K562 (cell line): Measurements from ENCODE around the gene TMEM184C. TPM values are rescaled to one million over a fixed set of nuclear protein-coding genes. Genes with fewer than 3 reads are reported as not detected.

Source experiments
- ATF1 ChIP-seq, 2 experiments: fragments of 450-650 bp in 1 of 2; IDR thresholded peaks; 2 replicates each; pipeline ENCODE4 v1.6.1; 2016; ENCODE audit warnings: missing compliant biosample characterization in 1 of 2, missing genetic modification characterization in 1 of 2
- ERF ChIP-seq: fragments of 450-650 bp; formaldehyde crosslinking; IDR thresholded peaks from 2 replicates; pipeline ENCODE4 v1.4.0; 2020; ENCODE audit warnings: mild to moderate bottlenecking, mixed read lengths
- MBD1 ChIP-seq: fragments of 250-450 bp; sonication (Bioruptor Pico); IDR thresholded peaks from 2 replicates; pipeline ENCODE4 v1.8.0; 2022; ENCODE audit warnings: inconsistent platforms
- NR0B1 ChIP-seq: fragments of 450-650 bp; IDR thresholded peaks from one replicate; pipeline ENCODE4 v1.6.1; 2018; ENCODE audit warnings: mild to moderate bottlenecking, moderate library complexity; ENCODE audit not compliant: partially characterized antibody
- RBBP5 ChIP-seq: fragments of 200-600 bp; sonication (generic); IDR thresholded peaks from 2 replicates; pipeline ENCODE4 v1.6.1; 2012; ENCODE audit warnings: borderline replicate concordance, mild to moderate bottlenecking, low read length, control low read depth, inconsistent platforms; ENCODE audit not compliant: insufficient read depth, poor library complexity, severe bottlenecking
- SLC30A9 ChIP-seq: fragments of 250-450 bp; sonication (Bioruptor Pico); IDR thresholded peaks from 2 replicates; pipeline ENCODE4 v1.8.0; 2022; ENCODE audit warnings: mild to moderate bottlenecking, moderate library complexity
- SMARCB1 ChIP-seq: IDR thresholded peaks from 2 replicates; pipeline ENCODE4 v1.6.1; 2011; ENCODE audit warnings: improper control_type of control experiment, low read depth; ENCODE audit not compliant: insufficient read length
- ZBTB7A ChIP-seq: IDR thresholded peaks from 2 replicates; pipeline ENCODE4 v1.6.1; 2011; ENCODE audit warnings: low read depth, mild to moderate bottlenecking, low read length, moderate library complexity, borderline replicate concordance; ENCODE audit not compliant: control insufficient read depth
- ZHX1 ChIP-seq: fragments of 150-350 bp; conservative IDR thresholded peaks from 2 replicates; pipeline ENCODE4 v1.6.1; 2014; ENCODE audit warnings: low read length
- ZNF197 ChIP-seq: fragments of 200-800 bp; sonication (Bioruptor generic); IDR thresholded peaks from 2 replicates; pipeline ENCODE4 v1.6.1; 2016; ENCODE audit warnings: low read depth, missing genetic modification characterization, missing compliant biosample characterization
- ZNF445 ChIP-seq: fragments of 250-450 bp; sonication (Bioruptor Pico); IDR thresholded peaks from 2 replicates; pipeline ENCODE4 v1.4.0; 2020; ENCODE audit warnings: low read depth, mild to moderate bottlenecking, moderate library complexity
- ZNF57 ChIP-seq: fragments of 450-650 bp; formaldehyde crosslinking; IDR thresholded peaks from 2 replicates; pipeline ENCODE4 v1.4.0; 2020; ENCODE audit warnings: mild to moderate bottlenecking, moderate library complexity
- polyA plus RNA-seq, 8 experiments: library from polyadenylated mRNA; depleted of rRNA in 4 of 8; stranded (reverse) in 5 of 8; unstranded in 3 of 8; fragments of >200 nt; fragmentation: Nextera tagmentation in 2 of 8; fragmentation: Illumina TruSeq in 1 of 8; extraction: Ambion mirVana in 2 of 8; extraction: Trizol in 1 of 8; gene quantifications; 2 replicates each; pipeline versions ENCODE4 v1.2.1 to v1.2.3, GENCODE V29; 2011 to 2014; ENCODE audit warnings: inconsistent platforms in 1 of 8, missing spikeins in 1 of 8
- total RNA-seq, 7 experiments: library from RNA; depleted of rRNA in 6 of 7; stranded (reverse); fragments of >200 nt in 6 of 7; fragmentation: Illumina TruSeq in 2 of 7; extraction: Trizol in 2 of 7; gene quantifications; 2 replicates each; pipeline versions ENCODE4 v1.2.1 to v1.2.3, GENCODE V29; 2011 to 2021; ENCODE audit warnings: low replicate concordance in 1 of 7

TMEM184C gene
- total and polyA plus RNA-seq, 9 of the 15 experiments (the other 6 are each of a cell fraction or from before 2014, with no cell fraction given) = 3.9 to 24.2 (median 18.2) TPM

- TF ChIP-seq ZHX1 (no peak), ZNF197 (CRISPR knock-in tag) (no peak), ZNF445 (no peak), SMARCB1 (no peak), ZNF57 (no peak), NR0B1 (no peak), ERF (CRISPR knock-in tag) (no peak), MBD1 (CRISPR knock-in tag) (no peak), SLC30A9 (no peak), ZBTB7A (no peak), RBBP5 (no peak), ATF1 (CRISPR knock-in tag; IDR thresholded peaks at IDR 0.05) (no peak), ATF1 (tag; IDR thresholded peaks at IDR 0.05) (no peak)
Observed at GRCh38 chr4:147645099-147645498, 27.9 kb downstream of the TMEM184C start (continued).
